ENCODE data around the gene DENND5B. TPM values are rescaled to one million over a fixed set of nuclear protein-coding genes. Genes with fewer than 3 reads are reported as not detected.

DENND5B gene
- total RNA-seq, 6 experiments from 2014 or later: 12.6 to 18.4 (median 16.6) TPM

GRCh38 chr12:31371256-31371620 lies 219.7 kb downstream of the DENND5B start:
- no peak for DNase-seq
- TF ChIP-seq POLR2A (IDR thresholded peaks at IDR 0.05): no peak
- no peak for TF ChIP-seq CTCF (IDR thresholded peaks at IDR 0.05)
- 97% methylated on average over 2 of the region's 2 CpGs for WGBS (ENCODE audit: insufficient coverage, low coverage, low lambda C conversion rate, missing lambda C conversion rate)
- peaks cover 0 to 7% (median 0%) of the 10 kb centered on the region in 4 donors for H3K4me1 ChIP-seq
- H3K4me3 ChIP-seq: no peak overlapping the region
- no peaks in the 10 kb centered on the region for H3K9me3 ChIP-seq
- no peak for ATAC-seq
- H3K27ac ChIP-seq: no peak overlapping the region
- intact Hi-C loops (cut with DNase I): no loop called here
- H3K27me3 ChIP-seq: no peaks in the 10 kb centered on the region
- no peaks in the 10 kb centered on the region for H3K36me3 ChIP-seq

GRCh38 chr12:31370531-31371255 lies 220.2 kb downstream of the DENND5B start:
- intact Hi-C loops (cut with DNase I): no loop called here
- H3K36me3 ChIP-seq: no peaks in the 10 kb centered on the region
- ATAC-seq (peak in 3 of 4 donors; percentile 41 to 50 (median 43)), DNase-seq (no peak)
- peaks cover 0 to 7% (median 0%) of the 10 kb centered on the region in 4 donors for H3K4me1 ChIP-seq
- H3K4me3 ChIP-seq: peak overlapping the region in 1 of 3 donors; percentile 23
- TF ChIP-seq CTCF (IDR thresholded peaks at IDR 0.05) (no peak), POLR2A (IDR thresholded peaks at IDR 0.05) (no peak)
- H3K27ac ChIP-seq: no peak overlapping the region
- 45% methylated on average over 8 of the region's 10 CpGs for WGBS (ENCODE audit: insufficient coverage, low coverage, low lambda C conversion rate, missing lambda C conversion rate)
- H3K9me3 ChIP-seq: no peaks in the 10 kb centered on the region
- no peaks in the 10 kb centered on the region for H3K27me3 ChIP-seq

- ATAC-seq (peak; percentile 41 to 64 (median 60)), DNase-seq (no peak)
- intact Hi-C loops (cut with DNase I): no loop called here
- peaks cover 0 to 7% (median 0%) of the 10 kb centered on the region in 4 donors for H3K4me1 ChIP-seq
- WGBS (ENCODE audit: insufficient coverage, low coverage, low lambda C conversion rate, missing lambda C conversion rate): 49% methylated on average over 21 of the region's 21 CpGs
- TF ChIP-seq POLR2A (IDR thresholded peaks at IDR 0.05): no peak
- no peak for TF ChIP-seq CTCF (IDR thresholded peaks at IDR 0.05)
- no peak overlapping the region for H3K27ac ChIP-seq
- H3K9me3 ChIP-seq: no peaks in the 10 kb centered on the region
- no peaks in the 10 kb centered on the region for H3K36me3 ChIP-seq
- H3K27me3 ChIP-seq: no peaks in the 10 kb centered on the region
- peak overlapping the region in 1 of 3 donors; percentile 23 for H3K4me3 ChIP-seq
These were observed 221.0 kb downstream of the DENND5B start for GRCh38 chr12:31369712-31370521.

- Histone ChIP-seq H3K27ac (no peak overlapping the region), H3K9me3 (no peaks in the 10 kb centered on the region), H3K4me1 (peaks cover 0 to 7% (median 0%) of the 10 kb centered on the region in 4 donors), H3K4me3 (no peak overlapping the region), H3K27me3 (no peaks in the 10 kb centered on the region), H3K36me3 (no peaks in the 10 kb centered on the region)
- DNase-seq: no peak
- ATAC-seq: no peak
- intact Hi-C loops (cut with DNase I): no loop called here
- WGBS (ENCODE audit: insufficient coverage, low coverage, low lambda C conversion rate, missing lambda C conversion rate): 35% methylated on average over 8 of the region's 8 CpGs
- no peak for TF ChIP-seq POLR2A (IDR thresholded peaks at IDR 0.05)
- TF ChIP-seq CTCF (IDR thresholded peaks at IDR 0.05): no peak
These were observed 222.1 kb downstream of the DENND5B start for GRCh38 chr12:31368666-31369361.

All from right lobe of liver (tissue), 6 donors.